ENCODE measurements around the gene FAM110D.

Gene FAM110D

GRCh38 chr1:26130695-26131094 lies 28.2 kb upstream of the FAM110D start:
- DNase-seq, result no peak

- DNase-seq, result no peak
Observed at GRCh38 chr1:26132128-26132833, 26.6 kb upstream of the FAM110D start.

- no peak for DNase-seq
Observed at GRCh38 chr1:26132834-26133167, 26.1 kb upstream of the FAM110D start.

- no peak for DNase-seq
Observed at GRCh38 chr1:26134466-26134865, 24.4 kb upstream of the FAM110D start.

- no peak for DNase-seq
Observed at GRCh38 chr1:26138974-26139558, 19.8 kb upstream of the FAM110D start.

- DNase-seq, result no peak
Observed at GRCh38 chr1:26142159-26142558, 16.7 kb upstream of the FAM110D start.

- peak; percentile 85 for DNase-seq
Observed at GRCh38 chr1:26145041-26145959, 13.6 kb upstream of the FAM110D start.

- no peak for DNase-seq
Observed at GRCh38 chr1:26145960-26146294, 13.0 kb upstream of the FAM110D start.

GRCh38 chr1:26148887-26149286 lies 10.0 kb upstream of the FAM110D start:
- DNase-seq, result no peak

GRCh38 chr1:26153966-26154532 lies 4.8 kb upstream of the FAM110D start:
- DNase-seq, result no peak

- no peak for DNase-seq
Observed at GRCh38 chr1:26154750-26155149, 4.1 kb upstream of the FAM110D start.

GRCh38 chr1:26155370-26156284 lies 3.3 kb upstream of the FAM110D start:
- DNase-seq, result no peak

- peak; percentile 48 for DNase-seq
Observed at GRCh38 chr1:26156285-26157038, 2.4 kb upstream of the FAM110D start.

- DNase-seq, result no peak
Observed at GRCh38 chr1:26158271-26158907, 490 bp upstream of the FAM110D start.

- no peak for DNase-seq
Observed at GRCh38 chr1:26159743-26160039, 812 bp downstream of the FAM110D start.

GRCh38 chr1:26160527-26161414 lies 1.9 kb downstream of the FAM110D start:
- no peak for DNase-seq

- peak; percentile 32 for DNase-seq
Observed at GRCh38 chr1:26161415-26162219, 2.7 kb downstream of the FAM110D start.

- no peak for DNase-seq
Observed at GRCh38 chr1:26162220-26162709, 3.4 kb downstream of the FAM110D start.

GRCh38 chr1:26163684-26164035 lies 4.8 kb downstream of the FAM110D start:
- DNase-seq, result no peak

All from NCI-H1436 (cell line).